ENCODE results near the gene DECR2. TPM values are rescaled to one million over a fixed set of nuclear protein-coding genes. Genes with fewer than 3 reads are reported as not detected.
A peak's percentile ranks its signal among the peaks of the same experiment; 100 is the strongest.

Gene DECR2
- total and polyA plus RNA-seq, 2 of the 13 experiments (the other 11 are each of a cell fraction or from before 2014, with no cell fraction given): 36.3 to 44.6 TPM

- TF ChIP-seq ZSCAN9 (CRISPR knock-in tag; IDR thresholded peaks at IDR 0.05; ENCODE audit: borderline replicate concordance): no peak
- TF ChIP-seq POGK (CRISPR knock-in tag; conservative IDR thresholded peaks at IDR 0.05): peak; percentile 65; the same call in 1 of the 2 replicates
- peak; percentile 72 for TF ChIP-seq DR1 (CRISPR knock-in tag; IDR thresholded peaks at IDR 0.05)
- TF ChIP-seq, protein P1, sequence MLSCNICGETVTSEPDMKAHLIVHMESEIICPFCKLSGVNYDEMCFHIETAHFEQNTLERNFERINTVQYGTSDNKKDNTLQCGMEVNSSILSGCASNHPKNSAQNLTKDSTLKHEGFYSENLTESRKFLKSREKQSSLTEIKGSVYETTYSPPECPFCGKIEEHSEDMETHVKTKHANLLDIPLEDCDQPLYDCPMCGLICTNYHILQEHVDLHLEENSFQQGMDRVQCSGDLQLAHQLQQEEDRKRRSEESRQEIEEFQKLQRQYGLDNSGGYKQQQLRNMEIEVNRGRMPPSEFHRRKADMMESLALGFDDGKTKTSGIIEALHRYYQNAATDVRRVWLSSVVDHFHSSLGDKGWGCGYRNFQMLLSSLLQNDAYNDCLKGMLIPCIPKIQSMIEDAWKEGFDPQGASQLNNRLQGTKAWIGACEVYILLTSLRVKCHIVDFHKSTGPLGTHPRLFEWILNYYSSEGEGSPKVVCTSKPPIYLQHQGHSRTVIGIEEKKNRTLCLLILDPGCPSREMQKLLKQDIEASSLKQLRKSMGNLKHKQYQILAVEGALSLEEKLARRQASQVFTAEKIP (CRISPR knock-in tag; IDR thresholded peaks at IDR 0.05; ENCODE audit: borderline replicate concordance): no peak
- no peak for TF ChIP-seq ZKSCAN8 (CRISPR knock-in tag; IDR thresholded peaks at IDR 0.05; ENCODE audit: borderline replicate concordance)
- TF ChIP-seq ISX (CRISPR knock-in tag; conservative IDR thresholded peaks at IDR 0.05): peak; percentile 90
- peak; percentile 61; the same call in 1 of the 2 replicates for TF ChIP-seq ZNF350 (CRISPR knock-in tag; IDR thresholded peaks at IDR 0.05; ENCODE audit: borderline replicate concordance, low read depth)
- no peak for TF ChIP-seq NR2C2 (CRISPR knock-in tag; IDR thresholded peaks at IDR 0.05; ENCODE audit: borderline replicate concordance)
- TF ChIP-seq, protein P2, sequence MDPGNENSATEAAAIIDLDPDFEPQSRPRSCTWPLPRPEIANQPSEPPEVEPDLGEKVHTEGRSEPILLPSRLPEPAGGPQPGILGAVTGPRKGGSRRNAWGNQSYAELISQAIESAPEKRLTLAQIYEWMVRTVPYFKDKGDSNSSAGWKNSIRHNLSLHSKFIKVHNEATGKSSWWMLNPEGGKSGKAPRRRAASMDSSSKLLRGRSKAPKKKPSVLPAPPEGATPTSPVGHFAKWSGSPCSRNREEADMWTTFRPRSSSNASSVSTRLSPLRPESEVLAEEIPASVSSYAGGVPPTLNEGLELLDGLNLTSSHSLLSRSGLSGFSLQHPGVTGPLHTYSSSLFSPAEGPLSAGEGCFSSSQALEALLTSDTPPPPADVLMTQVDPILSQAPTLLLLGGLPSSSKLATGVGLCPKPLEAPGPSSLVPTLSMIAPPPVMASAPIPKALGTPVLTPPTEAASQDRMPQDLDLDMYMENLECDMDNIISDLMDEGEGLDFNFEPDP (CRISPR knock-in tag; conservative IDR thresholded peaks at IDR 0.05): peak; percentile 95; the same call in 1 of the 2 replicates
- no peak for TF ChIP-seq FOXJ3 (CRISPR knock-in tag; IDR thresholded peaks at IDR 0.05; ENCODE audit: borderline replicate concordance)
- peak; percentile 70 for TF ChIP-seq ZBTB7B (CRISPR knock-in tag; IDR thresholded peaks at IDR 0.05)
- no peak for TF ChIP-seq HNRNPK (IDR thresholded peaks at IDR 0.05; ENCODE audit: low read depth, low read length, poor library complexity, severe bottlenecking)
- no peak for TF ChIP-seq ZNF746 (CRISPR knock-in tag; IDR thresholded peaks at IDR 0.05)
- TF ChIP-seq MYC (CRISPR knock-in tag; IDR thresholded peaks at IDR 0.05; ENCODE audit: borderline replicate concordance): peak; percentile 36
- peak; percentile 77 for TF ChIP-seq YEATS4 (CRISPR knock-in tag; IDR thresholded peaks at IDR 0.05; ENCODE audit: borderline replicate concordance)
- TF ChIP-seq RFX1 (IDR thresholded peaks at IDR 0.05): no peak
- no peak for TF ChIP-seq RARA (CRISPR knock-in tag; IDR thresholded peaks at IDR 0.05)
- TF ChIP-seq, protein P3, sequence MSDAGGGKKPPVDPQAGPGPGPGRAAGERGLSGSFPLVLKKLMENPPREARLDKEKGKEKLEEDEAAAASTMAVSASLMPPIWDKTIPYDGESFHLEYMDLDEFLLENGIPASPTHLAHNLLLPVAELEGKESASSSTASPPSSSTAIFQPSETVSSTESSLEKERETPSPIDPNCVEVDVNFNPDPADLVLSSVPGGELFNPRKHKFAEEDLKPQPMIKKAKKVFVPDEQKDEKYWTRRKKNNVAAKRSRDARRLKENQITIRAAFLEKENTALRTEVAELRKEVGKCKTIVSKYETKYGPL (CRISPR knock-in tag; IDR thresholded peaks at IDR 0.05): no peak
- TF ChIP-seq, protein P4, sequence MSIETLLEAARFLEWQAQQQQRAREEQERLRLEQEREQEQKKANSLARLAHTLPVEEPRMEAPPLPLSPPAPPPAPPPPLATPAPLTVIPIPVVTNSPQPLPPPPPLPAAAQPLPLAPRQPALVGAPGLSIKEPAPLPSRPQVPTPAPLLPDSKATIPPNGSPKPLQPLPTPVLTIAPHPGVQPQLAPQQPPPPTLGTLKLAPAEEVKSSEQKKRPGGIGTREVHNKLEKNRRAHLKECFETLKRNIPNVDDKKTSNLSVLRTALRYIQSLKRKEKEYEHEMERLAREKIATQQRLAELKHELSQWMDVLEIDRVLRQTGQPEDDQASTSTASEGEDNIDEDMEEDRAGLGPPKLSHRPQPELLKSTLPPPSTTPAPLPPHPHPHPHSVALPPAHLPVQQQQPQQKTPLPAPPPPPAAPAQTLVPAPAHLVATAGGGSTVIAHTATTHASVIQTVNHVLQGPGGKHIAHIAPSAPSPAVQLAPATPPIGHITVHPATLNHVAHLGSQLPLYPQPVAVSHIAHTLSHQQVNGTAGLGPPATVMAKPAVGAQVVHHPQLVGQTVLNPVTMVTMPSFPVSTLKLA (IDR thresholded peaks at IDR 0.05): no peak
- no peak for TF ChIP-seq RAD51 (IDR thresholded peaks at IDR 0.05; ENCODE audit: borderline replicate concordance)
- TF ChIP-seq, protein P5, sequence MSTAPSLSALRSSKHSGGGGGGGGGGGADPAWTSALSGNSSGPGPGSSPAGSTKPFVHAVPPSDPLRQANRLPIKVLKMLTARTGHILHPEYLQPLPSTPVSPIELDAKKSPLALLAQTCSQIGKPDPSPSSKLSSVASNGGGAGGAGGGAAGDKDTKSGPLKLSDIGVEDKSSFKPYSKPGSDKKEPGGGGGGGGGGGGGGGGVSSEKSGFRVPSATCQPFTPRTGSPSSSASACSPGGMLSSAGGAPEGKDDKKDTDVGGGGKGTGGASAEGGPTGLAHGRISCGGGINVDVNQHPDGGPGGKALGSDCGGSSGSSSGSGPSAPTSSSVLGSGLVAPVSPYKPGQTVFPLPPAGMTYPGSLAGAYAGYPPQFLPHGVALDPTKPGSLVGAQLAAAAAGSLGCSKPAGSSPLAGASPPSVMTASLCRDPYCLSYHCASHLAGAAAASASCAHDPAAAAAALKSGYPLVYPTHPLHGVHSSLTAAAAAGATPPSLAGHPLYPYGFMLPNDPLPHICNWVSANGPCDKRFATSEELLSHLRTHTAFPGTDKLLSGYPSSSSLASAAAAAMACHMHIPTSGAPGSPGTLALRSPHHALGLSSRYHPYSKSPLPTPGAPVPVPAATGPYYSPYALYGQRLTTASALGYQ (CRISPR knock-in tag; IDR thresholded peaks at IDR 0.05): no peak
These were observed 23.5 kb downstream of the DECR2 start, which contains the start of gene RAB11FIP3 (continued) for GRCh38 chr16:425082-425718.

All from HepG2 (cell line).